ENCODE measurements around the gene NLRC5.

DNA sequence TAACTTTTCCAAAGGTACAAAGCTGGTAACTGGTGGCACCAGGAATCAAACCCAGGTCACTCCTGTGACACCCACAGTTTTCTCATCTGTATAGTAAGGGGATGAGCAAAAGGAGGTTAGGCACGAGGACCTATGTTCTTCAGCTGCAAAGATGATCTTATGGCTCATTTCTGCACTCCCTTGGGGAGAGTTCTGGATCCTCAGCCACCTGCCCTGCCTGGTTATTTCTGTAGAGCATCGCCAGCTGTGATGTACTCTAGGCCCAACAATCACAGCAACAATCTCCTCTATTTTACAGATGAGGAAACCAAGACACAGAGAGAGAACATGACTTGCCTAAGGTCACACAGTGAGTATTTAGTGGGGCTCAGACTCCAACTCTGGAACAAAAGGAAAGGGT is 97.6 kb downstream of the NLRC5 start:
- TF ChIP-seq ESRRG (CRISPR knock-in tag; IDR thresholded peaks at IDR 0.05), result no peak
- TF ChIP-seq ARNTL (CRISPR knock-in tag; IDR thresholded peaks at IDR 0.05; ENCODE audit: borderline replicate concordance, low read depth), result no peak
- TF ChIP-seq, protein P1, sequence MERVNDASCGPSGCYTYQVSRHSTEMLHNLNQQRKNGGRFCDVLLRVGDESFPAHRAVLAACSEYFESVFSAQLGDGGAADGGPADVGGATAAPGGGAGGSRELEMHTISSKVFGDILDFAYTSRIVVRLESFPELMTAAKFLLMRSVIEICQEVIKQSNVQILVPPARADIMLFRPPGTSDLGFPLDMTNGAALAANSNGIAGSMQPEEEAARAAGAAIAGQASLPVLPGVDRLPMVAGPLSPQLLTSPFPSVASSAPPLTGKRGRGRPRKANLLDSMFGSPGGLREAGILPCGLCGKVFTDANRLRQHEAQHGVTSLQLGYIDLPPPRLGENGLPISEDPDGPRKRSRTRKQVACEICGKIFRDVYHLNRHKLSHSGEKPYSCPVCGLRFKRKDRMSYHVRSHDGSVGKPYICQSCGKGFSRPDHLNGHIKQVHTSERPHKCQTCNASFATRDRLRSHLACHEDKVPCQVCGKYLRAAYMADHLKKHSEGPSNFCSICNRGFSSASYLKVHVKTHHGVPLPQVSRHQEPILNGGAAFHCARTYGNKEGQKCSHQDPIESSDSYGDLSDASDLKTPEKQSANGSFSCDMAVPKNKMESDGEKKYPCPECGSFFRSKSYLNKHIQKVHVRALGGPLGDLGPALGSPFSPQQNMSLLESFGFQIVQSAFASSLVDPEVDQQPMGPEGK (CRISPR knock-in tag; IDR thresholded peaks at IDR 0.05; ENCODE audit: borderline replicate concordance), result no peak
- TF ChIP-seq ZNF70 (CRISPR knock-in tag; IDR thresholded peaks at IDR 0.05), result no peak
- TF ChIP-seq, protein P2, sequence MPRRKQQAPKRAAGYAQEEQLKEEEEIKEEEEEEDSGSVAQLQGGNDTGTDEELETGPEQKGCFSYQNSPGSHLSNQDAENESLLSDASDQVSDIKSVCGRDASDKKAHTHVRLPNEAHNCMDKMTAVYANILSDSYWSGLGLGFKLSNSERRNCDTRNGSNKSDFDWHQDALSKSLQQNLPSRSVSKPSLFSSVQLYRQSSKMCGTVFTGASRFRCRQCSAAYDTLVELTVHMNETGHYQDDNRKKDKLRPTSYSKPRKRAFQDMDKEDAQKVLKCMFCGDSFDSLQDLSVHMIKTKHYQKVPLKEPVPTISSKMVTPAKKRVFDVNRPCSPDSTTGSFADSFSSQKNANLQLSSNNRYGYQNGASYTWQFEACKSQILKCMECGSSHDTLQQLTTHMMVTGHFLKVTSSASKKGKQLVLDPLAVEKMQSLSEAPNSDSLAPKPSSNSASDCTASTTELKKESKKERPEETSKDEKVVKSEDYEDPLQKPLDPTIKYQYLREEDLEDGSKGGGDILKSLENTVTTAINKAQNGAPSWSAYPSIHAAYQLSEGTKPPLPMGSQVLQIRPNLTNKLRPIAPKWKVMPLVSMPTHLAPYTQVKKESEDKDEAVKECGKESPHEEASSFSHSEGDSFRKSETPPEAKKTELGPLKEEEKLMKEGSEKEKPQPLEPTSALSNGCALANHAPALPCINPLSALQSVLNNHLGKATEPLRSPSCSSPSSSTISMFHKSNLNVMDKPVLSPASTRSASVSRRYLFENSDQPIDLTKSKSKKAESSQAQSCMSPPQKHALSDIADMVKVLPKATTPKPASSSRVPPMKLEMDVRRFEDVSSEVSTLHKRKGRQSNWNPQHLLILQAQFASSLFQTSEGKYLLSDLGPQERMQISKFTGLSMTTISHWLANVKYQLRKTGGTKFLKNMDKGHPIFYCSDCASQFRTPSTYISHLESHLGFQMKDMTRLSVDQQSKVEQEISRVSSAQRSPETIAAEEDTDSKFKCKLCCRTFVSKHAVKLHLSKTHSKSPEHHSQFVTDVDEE (CRISPR knock-in tag; IDR thresholded peaks at IDR 0.05), result no peak
- TF ChIP-seq SNAI2 (CRISPR knock-in tag; IDR thresholded peaks at IDR 0.05), result no peak

Measured in SK-N-SH treated with all-trans-retinoic acid at 6 μM for 48 hours (cell line).